Pericardium fibroblast (primary cell): Measurements from ENCODE around the gene STIM1. TPM values are rescaled to one million over a fixed set of nuclear protein-coding genes. Genes with fewer than 3 reads are reported as not detected.

Source experiments
- total RNA-seq: library from RNA; depleted of rRNA; stranded (reverse); fragments of >200 nt; gene quantifications from 2 replicates; pipeline ENCODE4 v1.2.3, GENCODE V29; 2015

Gene STIM1
- 23.1 and 47.2 TPM in 2 replicates for total RNA-seq

DNA sequence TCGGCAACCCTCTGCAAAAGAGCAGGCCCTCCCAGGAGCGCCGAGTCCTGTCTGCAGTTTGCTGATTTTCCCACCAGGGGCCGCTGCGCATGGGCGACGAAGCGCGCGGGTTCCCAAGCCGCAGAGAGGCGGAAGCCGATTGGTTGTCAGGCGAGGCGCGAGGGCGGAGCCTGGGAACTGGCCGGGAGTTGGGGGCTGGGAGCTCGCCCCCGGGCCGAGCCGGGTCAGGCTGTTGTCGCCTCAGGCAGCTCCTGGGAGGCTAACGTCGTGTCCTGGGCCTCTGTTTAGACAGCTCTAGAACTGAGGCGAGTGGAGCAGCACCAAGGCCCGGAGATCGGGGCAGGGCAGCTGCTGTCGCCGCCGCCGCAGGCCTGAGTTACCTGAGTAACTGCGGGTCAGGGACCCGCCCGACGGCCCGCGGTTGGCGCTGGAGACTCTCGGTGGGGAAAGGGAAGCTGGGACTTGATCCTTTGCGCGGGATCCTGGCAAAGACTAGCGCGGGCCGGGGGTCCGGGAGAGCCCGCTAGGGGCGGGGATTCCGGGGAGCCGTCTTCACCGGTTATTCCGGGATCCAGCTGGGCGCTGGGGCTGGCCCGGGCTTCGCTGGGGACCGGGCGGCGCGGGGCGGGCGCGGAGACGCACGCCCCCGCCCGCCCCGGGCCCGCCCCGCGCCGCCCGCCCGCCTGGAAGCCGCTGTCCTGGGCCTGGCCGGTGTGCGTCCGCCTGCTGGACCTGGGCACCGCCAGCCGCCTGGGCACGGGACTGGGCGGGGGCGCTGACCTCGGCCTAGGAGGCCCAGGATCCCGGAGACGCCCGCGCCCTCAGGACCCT, at the start of gene STIM1:
TSS of gene STIM1 (plus strand) at position 688 of the 831 bp plus-strand sequence. CDS start 607 bp downstream, outside the sequence.

DNA sequence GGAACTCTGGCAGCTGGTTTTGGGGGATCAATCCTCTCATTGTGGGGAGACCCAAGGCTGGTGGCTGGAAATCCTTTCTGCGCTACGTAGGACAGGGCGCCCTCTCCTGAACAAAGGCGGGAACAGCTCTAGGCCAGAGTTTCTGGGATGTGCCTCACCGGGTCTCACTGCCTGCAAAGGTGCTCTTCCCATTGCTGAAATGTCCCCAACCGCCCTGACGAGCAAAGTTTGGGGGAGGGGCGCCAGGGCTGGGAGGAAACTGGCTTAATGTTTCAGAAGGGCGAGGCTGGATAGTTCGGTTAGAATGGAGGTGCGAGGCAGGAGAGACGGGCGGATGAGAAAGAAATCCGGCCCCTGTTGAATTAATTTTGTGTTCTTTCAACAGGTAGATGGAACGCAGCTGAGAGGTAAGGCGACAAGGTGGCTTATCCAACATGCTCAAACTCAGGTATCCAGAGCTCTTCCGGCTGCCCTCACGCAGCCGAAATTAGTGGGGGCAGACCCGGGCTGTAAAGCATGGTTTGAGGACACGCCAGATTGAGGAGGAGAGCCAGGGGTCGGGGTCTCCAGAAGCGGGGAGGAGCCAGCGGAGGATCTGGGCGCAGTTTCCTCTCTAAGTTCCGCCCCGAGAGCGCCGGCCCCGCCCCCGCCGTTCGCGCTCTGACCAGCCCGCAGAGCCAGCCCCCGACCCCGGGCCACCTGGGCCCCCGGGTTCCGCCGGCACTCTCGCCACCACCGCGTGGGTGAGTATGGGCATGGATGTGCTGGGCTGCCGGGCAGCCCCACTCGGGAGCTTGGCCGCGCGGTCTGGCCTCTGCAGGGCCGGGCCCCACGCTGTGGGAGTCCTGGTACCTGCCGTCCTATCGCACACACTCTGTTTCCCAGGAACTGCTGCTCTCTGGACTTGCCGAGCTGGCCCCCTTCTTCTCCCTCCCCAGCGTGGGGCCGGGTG, 47.3 kb upstream of the STIM1 start, which contains the start of gene PGAP2:
TSS of gene PGAP2 (plus strand) at position 652 of the 952 bp plus-strand sequence. CDS start 2,700 bp downstream, outside the sequence.

DNA sequence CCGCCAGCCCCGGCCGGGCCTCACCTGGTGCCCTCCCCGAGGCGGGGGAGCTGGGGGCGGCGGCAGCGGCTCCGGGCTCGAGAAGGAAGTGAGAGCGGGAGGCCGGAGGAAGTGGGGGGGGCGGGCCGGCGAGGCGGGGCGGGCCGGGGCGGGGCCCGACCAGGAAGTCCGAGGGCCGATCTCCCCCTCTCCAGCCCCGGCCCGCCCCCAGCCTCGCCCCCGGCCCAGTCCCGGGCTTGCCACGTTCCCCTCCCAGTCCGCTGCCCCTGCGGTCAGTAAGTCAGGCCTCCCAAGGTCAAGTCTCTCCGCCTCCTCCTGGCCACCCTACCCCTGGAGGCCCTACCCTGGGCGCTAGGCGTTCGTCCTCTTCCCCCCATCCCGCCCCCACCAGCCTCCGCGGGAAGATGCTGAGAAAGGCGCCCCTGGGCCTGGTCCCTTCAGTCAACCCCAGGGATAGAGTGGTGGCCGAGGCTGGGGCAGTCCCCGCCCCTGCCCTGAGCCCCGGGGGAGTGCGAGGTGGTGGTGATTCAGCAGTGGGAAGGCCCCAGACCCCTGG, 14.5 kb upstream of the STIM1 start, which contains the start of gene RHOG:
TSS of gene RHOG (minus strand) at position 90 of the 556 bp plus-strand sequence. CDS start 12,821 bp downstream, outside the sequence.

DNA sequence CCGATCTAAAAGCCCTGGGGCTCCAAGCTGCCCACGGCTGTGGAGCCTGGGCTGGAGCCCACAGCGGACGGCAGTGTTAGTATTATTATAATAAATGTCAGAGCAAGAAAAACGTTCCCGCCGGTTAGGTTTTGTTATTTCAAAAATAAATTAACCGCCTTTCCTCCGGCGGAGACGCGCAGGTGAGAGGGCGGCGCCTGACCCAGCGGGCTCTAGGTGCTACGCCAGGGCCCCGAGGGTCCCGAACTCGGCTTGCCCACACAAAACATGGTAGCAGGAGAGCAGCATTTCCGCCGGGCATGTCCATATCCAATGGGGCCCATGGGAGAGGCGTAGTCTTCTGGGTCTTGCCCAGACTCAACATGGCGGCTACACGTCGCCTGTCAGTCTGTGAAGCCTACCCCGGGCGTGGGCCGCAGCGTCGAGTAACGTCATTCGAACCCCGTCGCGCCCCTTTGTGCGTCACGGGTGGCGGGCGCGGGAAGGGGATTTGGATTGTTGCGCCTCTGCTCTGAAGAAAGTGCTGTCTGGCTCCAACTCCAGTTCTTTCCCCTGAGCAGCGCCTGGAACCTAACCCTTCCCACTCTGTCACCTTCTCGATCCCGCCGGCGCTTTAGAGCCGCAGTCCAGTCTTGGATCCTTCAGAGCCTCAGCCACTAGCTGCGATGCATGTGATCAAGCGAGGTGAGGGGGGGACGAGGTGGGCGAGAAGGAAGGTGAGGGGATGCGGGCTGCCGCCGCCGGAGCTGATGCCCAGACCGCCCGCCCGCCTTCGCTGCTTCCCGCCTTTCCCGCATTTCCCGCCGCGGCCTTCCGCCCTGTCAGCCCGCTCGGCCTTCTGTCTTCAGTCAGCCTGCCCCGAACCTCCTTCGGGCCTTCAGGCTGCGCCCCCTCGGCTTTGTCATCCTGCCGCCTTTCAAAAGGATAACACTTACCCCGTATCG, 239.2 kb downstream of the STIM1 start, which contains the start of gene RRM1:
TSS of gene RRM1 (plus strand) at position 452 of the 944 bp plus-strand sequence. CDS start at position 666, 214 bp downstream.

Other genes with a start within 250 kb of the STIM1 start
- 0.12 and 0.26 TPM in 2 replicates for gene ART5, start 213.7 kb upstream of the STIM1 start, total RNA-seq
- gene ART1, start 210.5 kb upstream of the STIM1 start, total RNA-seq = not detected in 2 replicates
- 0.12 and 1.0 TPM in 2 replicates for gene CHRNA10, start 184.3 kb upstream of the STIM1 start, total RNA-seq
- gene NUP98, start 58.1 kb upstream of the STIM1 start, total RNA-seq = 45.6 and 60.2 TPM in 2 replicates
- 4.8 and 11.4 TPM in 2 replicates for gene PGAP2, start 47.1 kb upstream of the STIM1 start, total RNA-seq
- 52.0 and 54.7 TPM in 2 replicates for gene RHOG, start 14.7 kb upstream of the STIM1 start, total RNA-seq
- gene RRM1, start 239.1 kb downstream of the STIM1 start, total RNA-seq = 15.8 and 27.0 TPM in 2 replicates